ENCODE results near the gene RAB42. TPM values are rescaled to one million over a fixed set of nuclear protein-coding genes. Genes with fewer than 3 reads are reported as not detected.
"Not testable (repeated sequence)": the region's sequence is repeated elsewhere in the genome, so short reads cannot be mapped to it uniquely, and the experiment has no call there.

The RAB42 gene
- total RNA-seq, 8 experiments from 2014 or later = 0.36 to 1.9 (median 1.1) TPM

- Histone ChIP-seq H3K27ac (no peak overlapping the region), H3K4me1 (replicated peaks in 1 of 2) (peaks cover 11 to 12% of the 10 kb centered on the region in 2 donors), H3K4me3 (no peak overlapping the region)
- no peak for ATAC-seq (replicated peaks in 6 of 8)
- WGBS, 10 experiments = 71 to 100% (median 94%) methylated on average over 1 of the region's 1 CpG; no CpG with 5 or more reads in 6 of the 10 experiments
- in situ Hi-C loops (cut with MboI; ENCODE audit: low pct_unique_long_range_greater_than_20kb in 2 of 9, low sequenced_read_pairs in 9 of 9, unreplicated experiment in 9 of 9) = loop anchor here in 1 of 9 experiments (25.0 kb wide), 1 partner anchor 215 kb away; the partner anchor contains the start of gene PHACTR4
These were observed 14.9 kb upstream of the RAB42 start for GRCh38 chr1:28577052-28577678.

- ATAC-seq (replicated peaks in 6 of 8) = no peak
- no peak overlapping the region for H3K27ac ChIP-seq
- in situ Hi-C loops (cut with MboI; ENCODE audit: low pct_unique_long_range_greater_than_20kb in 2 of 9, low sequenced_read_pairs in 9 of 9, unreplicated experiment in 9 of 9) = loop anchor here in 1 of 9 experiments (25.0 kb wide), 1 partner anchor 216 kb away; the partner anchor contains the start of gene PHACTR4
- 57 to 100% (median 90%) methylated on average over 1 to 6 of the region's 6 CpGs; no CpG with 5 or more reads in 3 of the 10 experiments for WGBS, 10 experiments
- peaks cover 11 to 12% of the 10 kb centered on the region in 2 donors for H3K4me1 ChIP-seq (replicated peaks in 1 of 2)
- H3K4me3 ChIP-seq = no peak overlapping the region
These were observed 14.1 kb upstream of the RAB42 start for GRCh38 chr1:28577738-28578536.

GRCh38 chr1:28578696-28579218 is 13.3 kb upstream of the RAB42 start:
- 40 to 100% (median 85%) methylated on average over 2 to 6 of the region's 6 CpGs; no CpG with 5 or more reads in 4 of the 10 experiments for WGBS, 10 experiments
- ATAC-seq (replicated peaks in 6 of 8) = no peak
- H3K27ac ChIP-seq = no peak overlapping the region
- peaks cover 11 to 12% of the 10 kb centered on the region in 2 donors for H3K4me1 ChIP-seq (replicated peaks in 1 of 2)
- H3K4me3 ChIP-seq = no peak overlapping the region
- in situ Hi-C loops (cut with MboI; ENCODE audit: low pct_unique_long_range_greater_than_20kb in 2 of 9, low sequenced_read_pairs in 9 of 9, unreplicated experiment in 9 of 9) = loop anchor here in 1 of 9 experiments (25.0 kb wide), 1 partner anchor 216 kb away; the partner anchor contains the start of gene PHACTR4

GRCh38 chr1:28579401-28579800 is 12.7 kb upstream of the RAB42 start:
- WGBS, 10 experiments = 43 to 100% (median 86%) methylated on average over 1 of the region's 1 CpG; no CpG with 5 or more reads in 3 of the 10 experiments
- no peak for ATAC-seq (replicated peaks in 6 of 8)
- in situ Hi-C loops (cut with MboI; ENCODE audit: low pct_unique_long_range_greater_than_20kb in 2 of 9, low sequenced_read_pairs in 9 of 9, unreplicated experiment in 9 of 9) = loop anchor here in 1 of 9 experiments (25.0 kb wide), 1 partner anchor 217 kb away; the partner anchor contains the start of gene PHACTR4
- Histone ChIP-seq H3K4me3 (no peak overlapping the region), H3K27ac (no peak overlapping the region), H3K4me1 (replicated peaks in 1 of 2) (peaks cover 11 to 12% of the 10 kb centered on the region in 2 donors)

GRCh38 chr1:28580722-28581530 is 11.1 kb upstream of the RAB42 start:
- peak overlapping the region; percentile 72 to 96 (median 76) for H3K4me3 ChIP-seq
- 0 to 3% (median 1%) methylated on average over 3 to 20 of the region's 26 CpGs; no CpG with 5 or more reads in 2 of the 10 experiments for WGBS, 10 experiments
- peak overlapping the region; percentile 59 to 76 for H3K27ac ChIP-seq
- in situ Hi-C loops (cut with MboI; ENCODE audit: low pct_unique_long_range_greater_than_20kb in 2 of 9, low sequenced_read_pairs in 9 of 9, unreplicated experiment in 9 of 9) = loop anchor here in 1 of 9 experiments (25.0 kb wide), 1 partner anchor 219 kb away; the partner anchor contains the start of gene PHACTR4
- H3K4me1 ChIP-seq (replicated peaks in 1 of 2) = peaks cover 11 to 12% of the 10 kb centered on the region in 2 donors
- ATAC-seq (replicated peaks in 6 of 8) = peak in 3 of 8 experiments; percentile 1 to 41 (median 3)

- Histone ChIP-seq H3K4me3 (peak overlapping the region; percentile 72 to 96 (median 76)), H3K4me1 (replicated peaks in 1 of 2) (peaks cover 11 to 12% of the 10 kb centered on the region in 2 donors), H3K27ac (peak overlapping the region; percentile 59 to 76)
- WGBS, 10 experiments = 0 to 1% (median 0%) methylated on average over 2 to 30 of the region's 75 CpGs; no CpG with 5 or more reads in 6 of the 10 experiments
- in situ Hi-C loops (cut with MboI; ENCODE audit: low pct_unique_long_range_greater_than_20kb in 2 of 9, low sequenced_read_pairs in 9 of 9, unreplicated experiment in 9 of 9) = loop anchor here in 1 of 9 experiments (25.0 kb wide), 1 partner anchor 219 kb away; the partner anchor contains the start of gene PHACTR4
- peak; percentile 86 to 97 (median 96) for ATAC-seq (replicated peaks in 6 of 8)
These were observed 10.4 kb upstream of the RAB42 start for GRCh38 chr1:28581531-28582247.

GRCh38 chr1:28582248-28582615 is 9.8 kb upstream of the RAB42 start:
- WGBS, 10 experiments = 0 to 34% (median 7%) methylated on average over 2 to 10 of the region's 10 CpGs; no CpG with 5 or more reads in 2 of the 10 experiments
- H3K4me1 ChIP-seq (replicated peaks in 1 of 2) = peaks cover 11 to 12% of the 10 kb centered on the region in 2 donors
- ATAC-seq (replicated peaks in 6 of 8) = peak in 3 of 8 experiments; percentile 13 to 39 (median 14)
- H3K27ac ChIP-seq = no peak overlapping the region
- H3K4me3 ChIP-seq = peak overlapping the region; percentile 72 to 96 (median 76)
- in situ Hi-C loops (cut with MboI; ENCODE audit: low pct_unique_long_range_greater_than_20kb in 2 of 9, low sequenced_read_pairs in 9 of 9, unreplicated experiment in 9 of 9) = loop anchor here in 1 of 9 experiments (25.0 kb wide), 1 partner anchor 220 kb away; the partner anchor contains the start of gene PHACTR4

GRCh38 chr1:28586585-28587391 is 5.3 kb upstream of the RAB42 start:
- not testable (repeated sequence) for H3K4me1 ChIP-seq (replicated peaks in 1 of 2); H3K4me3 ChIP-seq; H3K27ac ChIP-seq; ATAC-seq (replicated peaks in 6 of 8)
- 83 to 100% (median 93%) methylated on average over 2 to 18 of the region's 19 CpGs for WGBS, 10 experiments
- in situ Hi-C loops (cut with MboI; ENCODE audit: low pct_unique_long_range_greater_than_20kb in 2 of 9, low sequenced_read_pairs in 9 of 9, unreplicated experiment in 9 of 9) = loop anchor here in 1 of 9 experiments (25.0 kb wide), 1 partner anchor 224 kb away; the partner anchor contains the start of gene PHACTR4

GRCh38 chr1:28592321-28593071 is 431 bp downstream of the RAB42 start:
- Histone ChIP-seq H3K4me3 (peak overlapping the region; percentile 22 to 41 (median 36)), H3K27ac (no peak overlapping the region), H3K4me1 (replicated peaks in 1 of 2) (peaks cover 4 to 6% of the 10 kb centered on the region in 2 donors)
- in situ Hi-C loops (cut with MboI; ENCODE audit: low pct_unique_long_range_greater_than_20kb in 2 of 9, low sequenced_read_pairs in 9 of 9, unreplicated experiment in 9 of 9) = loop anchor here in 1 of 9 experiments (25.0 kb wide), 1 partner anchor 230 kb away; the partner anchor contains the start of gene PHACTR4
- 22 to 83% (median 59%) methylated on average over 1 to 4 of the region's 81 CpGs; no CpG with 5 or more reads in 6 of the 10 experiments for WGBS, 10 experiments
- peak; percentile 54 to 70 (median 58) for ATAC-seq (replicated peaks in 6 of 8)

- not testable (repeated sequence) for H3K4me3 ChIP-seq; H3K4me1 ChIP-seq (replicated peaks in 1 of 2); ATAC-seq (replicated peaks in 6 of 8); H3K27ac ChIP-seq
- in situ Hi-C loops (cut with MboI; ENCODE audit: low pct_unique_long_range_greater_than_20kb in 2 of 9, low sequenced_read_pairs in 9 of 9, unreplicated experiment in 9 of 9) = loop anchor here in 1 of 9 experiments (25.0 kb wide), 1 partner anchor 232 kb away; the partner anchor contains the start of gene PHACTR4
- 60 to 100% (median 100%) methylated on average over 1 to 2 of the region's 3 CpGs; no CpG with 5 or more reads in 5 of the 10 experiments for WGBS, 10 experiments
These were observed 1.9 kb downstream of the RAB42 start for GRCh38 chr1:28593988-28594356.

All from motor neuron (in vitro differentiated cells).